ENCODE results near the gene DHX32. TPM values are rescaled to one million over a fixed set of nuclear protein-coding genes. Genes with fewer than 3 reads are reported as not detected.

DHX32 gene
- polyA plus RNA-seq, 1 donor from 2014 or later: 25.2 TPM

DNA sequence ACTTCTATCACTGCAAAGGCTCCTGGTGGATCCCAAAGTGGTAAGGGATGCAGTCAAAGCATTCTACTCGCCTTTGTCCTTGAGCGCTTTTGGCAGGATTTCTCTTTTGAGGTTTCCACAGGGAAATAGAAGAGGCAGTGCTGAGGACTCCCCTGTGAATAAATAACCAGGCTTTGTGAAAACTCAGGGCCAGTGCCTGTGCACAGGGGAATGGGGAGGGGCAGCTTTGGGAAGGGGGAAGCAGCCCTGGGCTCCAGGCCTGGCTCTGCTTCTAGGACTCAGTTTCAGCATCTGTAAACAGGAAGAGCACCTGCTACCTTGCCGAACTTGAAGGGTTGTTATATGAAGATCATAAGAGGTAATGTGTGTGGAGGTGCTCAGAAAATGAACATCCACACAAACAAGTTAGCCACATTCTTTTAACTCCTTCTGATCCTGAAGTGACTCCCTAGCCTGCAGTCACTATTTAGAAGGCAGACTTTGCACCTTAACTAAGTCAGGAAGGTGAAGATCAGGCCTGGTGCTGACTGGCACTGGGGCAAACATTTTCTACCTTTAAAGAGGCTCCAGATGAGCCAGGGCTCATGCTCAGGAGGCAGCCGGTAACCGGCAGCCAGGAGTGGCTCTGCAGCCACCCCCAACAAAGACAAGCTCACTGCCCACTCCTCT is 83.0 kb downstream of the DHX32 start:
- H2AFZ ChIP-seq (ENCODE audit: low read depth, low read length): no peak overlapping the region
- H3K27me3 ChIP-seq (ENCODE audit: insufficient read depth, low read depth, low read length): no peaks in the 10 kb centered on the region
- H3K79me2 ChIP-seq (replicated peaks; ENCODE audit: insufficient read depth, low read length): no peaks in the 10 kb centered on the region
- H3K9ac ChIP-seq (ENCODE audit: low read length): no peak overlapping the region
- H3K4me2 ChIP-seq (ENCODE audit: low read length): no peak overlapping the region
- H3K9me2 ChIP-seq (ENCODE audit: insufficient read depth, low read length): no peaks in the 10 kb centered on the region
- H3F3A ChIP-seq (ENCODE audit: insufficient read depth, low read length, poor library complexity, severe bottlenecking): no peaks in the 10 kb centered on the region
- TF ChIP-seq TAF1 (IDR thresholded peaks at IDR 0.05; ENCODE audit: low read depth) (no peak), MXI1 (conservative IDR thresholded peaks at IDR 0.05; ENCODE audit: poor library complexity, severe bottlenecking) (no peak), SMC3 (conservative IDR thresholded peaks at IDR 0.05; ENCODE audit: poor library complexity) (no peak), EZH2 (IDR thresholded peaks at IDR 0.05; ENCODE audit: borderline replicate concordance, insufficient read depth, low read length, poor library complexity, severe bottlenecking) (no peak), RAD21 (conservative IDR thresholded peaks at IDR 0.05) (no peak), EP300 (conservative IDR thresholded peaks at IDR 0.05; ENCODE audit: poor library complexity, severe bottlenecking) (no peak), POLR2AphosphoS5 (IDR thresholded peaks at IDR 0.05) (no peak)
- TF ChIP-seq, protein P1, sequence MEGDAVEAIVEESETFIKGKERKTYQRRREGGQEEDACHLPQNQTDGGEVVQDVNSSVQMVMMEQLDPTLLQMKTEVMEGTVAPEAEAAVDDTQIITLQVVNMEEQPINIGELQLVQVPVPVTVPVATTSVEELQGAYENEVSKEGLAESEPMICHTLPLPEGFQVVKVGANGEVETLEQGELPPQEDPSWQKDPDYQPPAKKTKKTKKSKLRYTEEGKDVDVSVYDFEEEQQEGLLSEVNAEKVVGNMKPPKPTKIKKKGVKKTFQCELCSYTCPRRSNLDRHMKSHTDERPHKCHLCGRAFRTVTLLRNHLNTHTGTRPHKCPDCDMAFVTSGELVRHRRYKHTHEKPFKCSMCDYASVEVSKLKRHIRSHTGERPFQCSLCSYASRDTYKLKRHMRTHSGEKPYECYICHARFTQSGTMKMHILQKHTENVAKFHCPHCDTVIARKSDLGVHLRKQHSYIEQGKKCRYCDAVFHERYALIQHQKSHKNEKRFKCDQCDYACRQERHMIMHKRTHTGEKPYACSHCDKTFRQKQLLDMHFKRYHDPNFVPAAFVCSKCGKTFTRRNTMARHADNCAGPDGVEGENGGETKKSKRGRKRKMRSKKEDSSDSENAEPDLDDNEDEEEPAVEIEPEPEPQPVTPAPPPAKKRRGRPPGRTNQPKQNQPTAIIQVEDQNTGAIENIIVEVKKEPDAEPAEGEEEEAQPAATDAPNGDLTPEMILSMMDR (IDR thresholded peaks at IDR 0.05; ENCODE audit: poor library complexity, severe bottlenecking): no peak
- TF ChIP-seq, protein P2, sequence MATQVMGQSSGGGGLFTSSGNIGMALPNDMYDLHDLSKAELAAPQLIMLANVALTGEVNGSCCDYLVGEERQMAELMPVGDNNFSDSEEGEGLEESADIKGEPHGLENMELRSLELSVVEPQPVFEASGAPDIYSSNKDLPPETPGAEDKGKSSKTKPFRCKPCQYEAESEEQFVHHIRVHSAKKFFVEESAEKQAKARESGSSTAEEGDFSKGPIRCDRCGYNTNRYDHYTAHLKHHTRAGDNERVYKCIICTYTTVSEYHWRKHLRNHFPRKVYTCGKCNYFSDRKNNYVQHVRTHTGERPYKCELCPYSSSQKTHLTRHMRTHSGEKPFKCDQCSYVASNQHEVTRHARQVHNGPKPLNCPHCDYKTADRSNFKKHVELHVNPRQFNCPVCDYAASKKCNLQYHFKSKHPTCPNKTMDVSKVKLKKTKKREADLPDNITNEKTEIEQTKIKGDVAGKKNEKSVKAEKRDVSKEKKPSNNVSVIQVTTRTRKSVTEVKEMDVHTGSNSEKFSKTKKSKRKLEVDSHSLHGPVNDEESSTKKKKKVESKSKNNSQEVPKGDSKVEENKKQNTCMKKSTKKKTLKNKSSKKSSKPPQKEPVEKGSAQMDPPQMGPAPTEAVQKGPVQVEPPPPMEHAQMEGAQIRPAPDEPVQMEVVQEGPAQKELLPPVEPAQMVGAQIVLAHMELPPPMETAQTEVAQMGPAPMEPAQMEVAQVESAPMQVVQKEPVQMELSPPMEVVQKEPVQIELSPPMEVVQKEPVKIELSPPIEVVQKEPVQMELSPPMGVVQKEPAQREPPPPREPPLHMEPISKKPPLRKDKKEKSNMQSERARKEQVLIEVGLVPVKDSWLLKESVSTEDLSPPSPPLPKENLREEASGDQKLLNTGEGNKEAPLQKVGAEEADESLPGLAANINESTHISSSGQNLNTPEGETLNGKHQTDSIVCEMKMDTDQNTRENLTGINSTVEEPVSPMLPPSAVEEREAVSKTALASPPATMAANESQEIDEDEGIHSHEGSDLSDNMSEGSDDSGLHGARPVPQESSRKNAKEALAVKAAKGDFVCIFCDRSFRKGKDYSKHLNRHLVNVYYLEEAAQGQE (IDR thresholded peaks at IDR 0.05; ENCODE audit: borderline replicate concordance): no peak
- H3K9me3 ChIP-seq (ENCODE audit: low read length): no peaks in the 10 kb centered on the region
- no peaks in the 10 kb centered on the region for H3K36me3 ChIP-seq (ENCODE audit: insufficient read depth, low read length)
- H4K20me1 ChIP-seq (ENCODE audit: insufficient read depth): no peaks in the 10 kb centered on the region
- no peak overlapping the region for H3K27ac ChIP-seq (ENCODE audit: low read length)
- no peak overlapping the region for H3K4me3 ChIP-seq (ENCODE audit: low read length)

DNA sequence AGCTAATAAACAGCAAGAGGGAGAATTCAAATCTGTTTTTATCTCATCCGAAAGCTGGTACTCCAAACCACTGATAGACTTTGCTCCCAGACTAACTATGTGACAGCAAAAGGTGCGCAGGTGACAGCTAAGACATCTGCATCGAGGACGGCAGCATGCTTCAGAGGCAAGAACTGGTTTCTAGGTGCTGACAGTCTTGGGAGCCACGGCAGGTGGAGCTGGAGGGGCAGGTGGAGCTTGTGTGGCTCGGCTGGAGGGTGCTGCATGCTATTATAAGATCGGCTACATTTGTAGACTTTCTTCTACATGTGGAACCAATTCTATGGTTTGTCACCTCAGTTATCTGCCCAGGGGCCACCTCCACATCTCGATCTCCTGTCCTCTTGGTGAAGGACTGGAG is 83.7 kb downstream of the DHX32 start:
- no peak overlapping the region for H3K9ac ChIP-seq (ENCODE audit: low read length)
- no peak for TF ChIP-seq POLR2AphosphoS5 (IDR thresholded peaks at IDR 0.05)
- TF ChIP-seq EP300 (conservative IDR thresholded peaks at IDR 0.05; ENCODE audit: poor library complexity, severe bottlenecking): no peak
- no peak for TF ChIP-seq SMC3 (conservative IDR thresholded peaks at IDR 0.05; ENCODE audit: poor library complexity)
- TF ChIP-seq, protein P2 (IDR thresholded peaks at IDR 0.05; ENCODE audit: borderline replicate concordance): no peak
- TF ChIP-seq TAF1 (IDR thresholded peaks at IDR 0.05; ENCODE audit: low read depth): no peak
- H3K36me3 ChIP-seq (ENCODE audit: insufficient read depth, low read length): no peaks in the 10 kb centered on the region
- no peak overlapping the region for H3K27ac ChIP-seq (ENCODE audit: low read length)
- H3K9me2 ChIP-seq (ENCODE audit: insufficient read depth, low read length): no peaks in the 10 kb centered on the region
- H3K4me2 ChIP-seq (ENCODE audit: low read length): no peak overlapping the region
- no peaks in the 10 kb centered on the region for H3F3A ChIP-seq (ENCODE audit: insufficient read depth, low read length, poor library complexity, severe bottlenecking)
- H3K9me3 ChIP-seq (ENCODE audit: low read length): no peaks in the 10 kb centered on the region
- no peaks in the 10 kb centered on the region for H4K20me1 ChIP-seq (ENCODE audit: insufficient read depth)
- no peak overlapping the region for H3K4me3 ChIP-seq (ENCODE audit: low read length)
- no peaks in the 10 kb centered on the region for H3K27me3 ChIP-seq (ENCODE audit: insufficient read depth, low read depth, low read length)
- no peak overlapping the region for H2AFZ ChIP-seq (ENCODE audit: low read depth, low read length)
- H3K79me2 ChIP-seq (replicated peaks; ENCODE audit: insufficient read depth, low read length): no peaks in the 10 kb centered on the region
